NCI-H146 (cell line): Measurements from ENCODE around the gene RASSF1.
"Not testable (repeated sequence)": the region's sequence is repeated elsewhere in the genome, so short reads cannot be mapped to it uniquely, and the experiment has no call there.

ENCODE experiments used
- DNase-seq: peaks from one replicate; lab custom pipeline; 2025; lab: John Stamatoyannopoulos, UW

RASSF1 gene

GRCh38 chr3:50323614-50324199 lies 16.9 kb downstream of the RASSF1 start:
- no peak for DNase-seq

- DNase-seq = no peak
These were observed 17.5 kb downstream of the RASSF1 start for GRCh38 chr3:50323092-50323600.

- no peak for DNase-seq
These were observed 18.1 kb downstream of the RASSF1 start, which contains the start of gene HYAL2 for GRCh38 chr3:50322386-50323091. Gene HYAL2 (minus strand): TSS chr3:50322745. CDS start chr3:50320489, 2,256 bp downstream.

GRCh38 chr3:50322115-50322385 lies 18.6 kb downstream of the RASSF1 start:
- DNase-seq = no peak

- DNase-seq = peak; percentile 78
These were observed 19.1 kb downstream of the RASSF1 start for GRCh38 chr3:50321336-50322114.

- peak; percentile 72 for DNase-seq
These were observed 19.7 kb downstream of the RASSF1 start for GRCh38 chr3:50320853-50321335.

- no peak for DNase-seq
These were observed 20.6 kb downstream of the RASSF1 start for GRCh38 chr3:50319894-50320625.

- DNase-seq = no peak
These were observed 21.3 kb downstream of the RASSF1 start for GRCh38 chr3:50319181-50319893.

- DNase-seq = no peak
These were observed 22.0 kb downstream of the RASSF1 start for GRCh38 chr3:50318615-50319014.

- no peak for DNase-seq
These were observed 22.5 kb downstream of the RASSF1 start for GRCh38 chr3:50318163-50318562.

GRCh38 chr3:50317300-50317699 lies 23.3 kb downstream of the RASSF1 start:
- DNase-seq = no peak

- no peak for DNase-seq
These were observed 23.9 kb downstream of the RASSF1 start for GRCh38 chr3:50316657-50317242.

GRCh38 chr3:50314816-50315215 lies 25.8 kb downstream of the RASSF1 start:
- DNase-seq = no peak

GRCh38 chr3:50314342-50314741 lies 26.3 kb downstream of the RASSF1 start:
- no peak for DNase-seq

GRCh38 chr3:50312041-50312440 lies 28.6 kb downstream of the RASSF1 start:
- DNase-seq = not testable (repeated sequence)

- DNase-seq = no peak
These were observed 36.0 kb downstream of the RASSF1 start for GRCh38 chr3:50304601-50305000.

GRCh38 chr3:50303013-50303815 lies 37.4 kb downstream of the RASSF1 start, which contains the start of gene HYAL1:
Gene HYAL1 (minus strand): TSS chr3:50303574. CDS start chr3:50302956, 618 bp downstream.
- no peak for DNase-seq

- DNase-seq = no peak
These were observed 38.3 kb downstream of the RASSF1 start for GRCh38 chr3:50302095-50303012.

- no peak for DNase-seq
These were observed 39.9 kb downstream of the RASSF1 start for GRCh38 chr3:50300681-50301254.
